ENCODE data around the gene HMGCR. TPM values are rescaled to one million over a fixed set of nuclear protein-coding genes. Genes with fewer than 3 reads are reported as not detected.

HMGCR gene
- total RNA-seq, 1 donor, result 144 TPM

DNA sequence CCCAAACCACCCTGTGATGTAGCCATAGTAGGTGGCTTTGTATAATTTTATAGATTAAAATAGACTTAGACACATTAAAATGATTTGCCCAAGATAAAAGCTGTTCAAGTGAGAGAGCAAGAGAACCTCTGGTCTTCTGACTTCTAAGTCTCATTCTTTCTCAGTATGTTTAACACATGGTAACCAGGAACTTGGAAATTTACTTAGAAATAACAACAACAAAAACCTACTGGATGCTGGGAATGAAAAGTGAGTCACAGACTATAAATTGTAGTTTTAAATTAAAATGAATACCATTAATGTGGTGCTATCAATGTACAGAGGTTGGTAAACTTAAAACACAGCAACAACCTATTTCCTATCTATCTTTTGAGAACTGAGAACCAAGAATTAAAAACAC is 30.4 kb downstream of the HMGCR start:
- H3K4me2 ChIP-seq (ENCODE audit: insufficient read depth, low read length), result no peak overlapping the region
- peaks cover 7% of the 10 kb centered on the region for H3K4me1 ChIP-seq (ENCODE audit: insufficient read depth, low read length)
- no peak overlapping the region for H2AFZ ChIP-seq (ENCODE audit: low read length)
- H3K9me3 ChIP-seq (ENCODE audit: low read depth, low read length), result no peaks in the 10 kb centered on the region
- H3K36me3 ChIP-seq (ENCODE audit: insufficient read depth, low read length), result peaks cover 4% of the 10 kb centered on the region
- no peaks in the 10 kb centered on the region for H3K79me2 ChIP-seq (ENCODE audit: insufficient read depth, low read length)
- TF ChIP-seq, protein P1, sequence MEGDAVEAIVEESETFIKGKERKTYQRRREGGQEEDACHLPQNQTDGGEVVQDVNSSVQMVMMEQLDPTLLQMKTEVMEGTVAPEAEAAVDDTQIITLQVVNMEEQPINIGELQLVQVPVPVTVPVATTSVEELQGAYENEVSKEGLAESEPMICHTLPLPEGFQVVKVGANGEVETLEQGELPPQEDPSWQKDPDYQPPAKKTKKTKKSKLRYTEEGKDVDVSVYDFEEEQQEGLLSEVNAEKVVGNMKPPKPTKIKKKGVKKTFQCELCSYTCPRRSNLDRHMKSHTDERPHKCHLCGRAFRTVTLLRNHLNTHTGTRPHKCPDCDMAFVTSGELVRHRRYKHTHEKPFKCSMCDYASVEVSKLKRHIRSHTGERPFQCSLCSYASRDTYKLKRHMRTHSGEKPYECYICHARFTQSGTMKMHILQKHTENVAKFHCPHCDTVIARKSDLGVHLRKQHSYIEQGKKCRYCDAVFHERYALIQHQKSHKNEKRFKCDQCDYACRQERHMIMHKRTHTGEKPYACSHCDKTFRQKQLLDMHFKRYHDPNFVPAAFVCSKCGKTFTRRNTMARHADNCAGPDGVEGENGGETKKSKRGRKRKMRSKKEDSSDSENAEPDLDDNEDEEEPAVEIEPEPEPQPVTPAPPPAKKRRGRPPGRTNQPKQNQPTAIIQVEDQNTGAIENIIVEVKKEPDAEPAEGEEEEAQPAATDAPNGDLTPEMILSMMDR (IDR thresholded peaks at IDR 0.05; ENCODE audit: extremely low read depth, low read depth, low read length), result no peak
- no peak overlapping the region for H3K4me3 ChIP-seq (ENCODE audit: insufficient read depth, low read length)
- no peaks in the 10 kb centered on the region for H4K20me1 ChIP-seq (ENCODE audit: insufficient read depth, low read length)
- H3K27ac ChIP-seq (ENCODE audit: low read depth, low read length), result peak overlapping the region; percentile 19
- no peak for DNase-seq (ENCODE audit: insufficient read length, low spot score, missing footprints)
- no peaks in the 10 kb centered on the region for H3K27me3 ChIP-seq (ENCODE audit: insufficient read depth, low read length)

DNA sequence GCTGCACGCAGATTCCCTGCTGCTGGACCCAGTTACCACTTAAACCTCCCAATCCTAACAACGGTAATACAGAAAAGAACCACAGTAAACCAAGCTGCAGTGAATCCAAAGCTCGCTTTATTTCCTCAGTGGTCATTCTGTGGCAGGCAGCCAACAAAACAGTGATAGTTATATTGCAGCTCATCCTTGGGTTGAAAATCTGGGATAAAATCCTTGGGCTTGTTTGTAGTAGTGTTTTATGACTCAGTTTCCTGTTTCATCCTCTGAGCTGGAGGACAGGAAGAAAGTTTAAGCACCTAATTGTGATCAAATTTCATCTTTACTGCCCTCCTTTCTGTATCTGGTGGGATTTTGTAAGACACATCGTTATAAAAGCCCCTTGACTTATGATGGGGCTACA is 31.4 kb downstream of the HMGCR start:
- H3K36me3 ChIP-seq (ENCODE audit: insufficient read depth, low read length), result no peaks in the 10 kb centered on the region
- TF ChIP-seq, protein P1 (IDR thresholded peaks at IDR 0.05; ENCODE audit: extremely low read depth, low read depth, low read length), result no peak
- no peaks in the 10 kb centered on the region for H3K79me2 ChIP-seq (ENCODE audit: insufficient read depth, low read length)
- no peak overlapping the region for H3K4me3 ChIP-seq (ENCODE audit: insufficient read depth, low read length)
- no peak overlapping the region for H3K4me2 ChIP-seq (ENCODE audit: insufficient read depth, low read length)
- H3K27ac ChIP-seq (ENCODE audit: low read depth, low read length), result no peak overlapping the region
- no peaks in the 10 kb centered on the region for H3K9me3 ChIP-seq (ENCODE audit: low read depth, low read length)
- H3K27me3 ChIP-seq (ENCODE audit: insufficient read depth, low read length), result no peaks in the 10 kb centered on the region
- no peak overlapping the region for H2AFZ ChIP-seq (ENCODE audit: low read length)
- no peak for DNase-seq (ENCODE audit: insufficient read length, low spot score, missing footprints)
- H3K4me1 ChIP-seq (ENCODE audit: insufficient read depth, low read length), result peaks cover 7% of the 10 kb centered on the region
- H4K20me1 ChIP-seq (ENCODE audit: insufficient read depth, low read length), result no peaks in the 10 kb centered on the region

DNA sequence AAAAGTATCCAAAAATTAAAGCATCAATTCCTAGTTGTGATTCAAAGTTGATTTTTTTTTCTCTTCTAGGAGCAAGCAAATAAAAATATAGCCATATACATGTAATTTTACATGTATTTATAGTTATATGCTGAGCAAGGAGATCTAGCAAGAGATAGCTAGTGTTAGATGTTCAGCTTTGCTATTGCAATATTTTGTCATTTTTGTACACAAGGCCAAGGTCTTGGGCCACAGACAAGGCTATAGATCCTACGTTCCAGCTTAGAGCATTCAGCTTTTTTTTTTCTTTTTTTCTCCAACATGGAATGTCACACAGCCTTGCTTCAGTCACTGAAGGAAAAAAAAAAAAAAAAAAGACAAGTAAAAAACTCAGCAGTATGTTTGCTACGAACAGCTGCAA is 36.8 kb downstream of the HMGCR start:
- no peaks in the 10 kb centered on the region for H3K79me2 ChIP-seq (ENCODE audit: insufficient read depth, low read length)
- no peak overlapping the region for H3K4me2 ChIP-seq (ENCODE audit: insufficient read depth, low read length)

GRCh38 chr5:75374394-75374814 is 37.4 kb downstream of the HMGCR start:
- Histone ChIP-seq H3K4me3 (ENCODE audit: insufficient read depth, low read length) (no peak overlapping the region), H3K4me2 (ENCODE audit: insufficient read depth, low read length) (no peak overlapping the region), H2AFZ (ENCODE audit: low read length) (no peak overlapping the region), H3K36me3 (ENCODE audit: insufficient read depth, low read length) (peaks cover 12% of the 10 kb centered on the region), H3K27ac (ENCODE audit: low read depth, low read length) (no peak overlapping the region), H3K9me3 (ENCODE audit: low read depth, low read length) (no peaks in the 10 kb centered on the region), H3K4me1 (ENCODE audit: insufficient read depth, low read length) (no peaks in the 10 kb centered on the region), H3K27me3 (ENCODE audit: insufficient read depth, low read length) (no peaks in the 10 kb centered on the region), H4K20me1 (ENCODE audit: insufficient read depth, low read length) (no peaks in the 10 kb centered on the region), H3K79me2 (ENCODE audit: insufficient read depth, low read length) (no peaks in the 10 kb centered on the region)
- TF ChIP-seq, protein P1 (IDR thresholded peaks at IDR 0.05; ENCODE audit: extremely low read depth, low read depth, low read length), result no peak
- no peak for DNase-seq (ENCODE audit: insufficient read length, low spot score, missing footprints)

More for the DNA sequence above, 36.8 kb downstream of the HMGCR start:
- Histone ChIP-seq H2AFZ (ENCODE audit: low read length) (no peak overlapping the region), H3K36me3 (ENCODE audit: insufficient read depth, low read length) (peaks cover 6% of the 10 kb centered on the region), H3K4me1 (ENCODE audit: insufficient read depth, low read length) (no peaks in the 10 kb centered on the region), H3K9me3 (ENCODE audit: low read depth, low read length) (no peaks in the 10 kb centered on the region), H3K4me3 (ENCODE audit: insufficient read depth, low read length) (no peak overlapping the region), H3K27me3 (ENCODE audit: insufficient read depth, low read length) (no peaks in the 10 kb centered on the region), H3K27ac (ENCODE audit: low read depth, low read length) (no peak overlapping the region), H4K20me1 (ENCODE audit: insufficient read depth, low read length) (no peaks in the 10 kb centered on the region)
- TF ChIP-seq, protein P1 (IDR thresholded peaks at IDR 0.05; ENCODE audit: extremely low read depth, low read depth, low read length), result no peak
- DNase-seq (ENCODE audit: insufficient read length, low spot score, missing footprints), result no peak

All from osteoblast (primary cell).